Measurements from ENCODE around the gene BRAF.
A peak's percentile ranks its signal among the peaks of the same experiment; 100 is the strongest.

The BRAF gene

GRCh38 chr7:140676306-140676705 is 248.4 kb downstream of the BRAF start:
- Histone ChIP-seq H3K4me3 (ENCODE audit: low read depth, low read length, poor library complexity, severe bottlenecking) (peak overlapping the region; percentile 76), H3K27me3 (ENCODE audit: insufficient read depth, low read length) (no peaks in the 10 kb centered on the region), H3K79me2 (ENCODE audit: insufficient read depth, low read length) (no peaks in the 10 kb centered on the region), H3K4me1 (ENCODE audit: insufficient read depth, low read length, severe bottlenecking) (peaks cover 53% of the 10 kb centered on the region), H3K9ac (ENCODE audit: low read length) (peak overlapping the region; percentile 35), H4K20me1 (ENCODE audit: insufficient read depth, low read length) (no peaks in the 10 kb centered on the region), H2AFZ (ENCODE audit: low read length) (no peak overlapping the region), H3K36me3 (ENCODE audit: insufficient read depth, low read length) (peaks cover 35% of the 10 kb centered on the region), H3K9me2 (ENCODE audit: low read depth, low read length) (no peaks in the 10 kb centered on the region), H3K9me3 (ENCODE audit: low read length) (no peaks in the 10 kb centered on the region), H3K4me2 (ENCODE audit: low read length) (peak overlapping the region; percentile 90), H3K27ac (ENCODE audit: low read depth, low read length, poor library complexity, severe bottlenecking) (peak overlapping the region; percentile 93), H3F3A (ENCODE audit: insufficient read depth, low read length) (peaks cover 23% of the 10 kb centered on the region; the same call in 1 of the 2 replicates)
- no peak for TF ChIP-seq EZH2 (IDR thresholded peaks at IDR 0.05; ENCODE audit: borderline replicate concordance, low read length)
- no peak for TF ChIP-seq CTCF (IDR thresholded peaks at IDR 0.05; ENCODE audit: low read length)

GRCh38 chr7:140675726-140676125 is 249.0 kb downstream of the BRAF start:
- Histone ChIP-seq H3K9me3 (ENCODE audit: low read length) (no peaks in the 10 kb centered on the region), H3K79me2 (ENCODE audit: insufficient read depth, low read length) (no peaks in the 10 kb centered on the region), H3K9me2 (ENCODE audit: low read depth, low read length) (no peaks in the 10 kb centered on the region), H3F3A (ENCODE audit: insufficient read depth, low read length) (peaks cover 23% of the 10 kb centered on the region; the same call in 1 of the 2 replicates), H3K4me2 (ENCODE audit: low read length) (peak overlapping the region; percentile 90), H3K4me1 (ENCODE audit: insufficient read depth, low read length, severe bottlenecking) (peaks cover 55% of the 10 kb centered on the region), H3K27ac (ENCODE audit: low read depth, low read length, poor library complexity, severe bottlenecking) (peak overlapping the region; percentile 93), H3K27me3 (ENCODE audit: insufficient read depth, low read length) (no peaks in the 10 kb centered on the region), H4K20me1 (ENCODE audit: insufficient read depth, low read length) (no peaks in the 10 kb centered on the region), H3K4me3 (ENCODE audit: low read depth, low read length, poor library complexity, severe bottlenecking) (peak overlapping the region; percentile 76), H2AFZ (ENCODE audit: low read length) (no peak overlapping the region), H3K9ac (ENCODE audit: low read length) (peak overlapping the region; percentile 35), H3K36me3 (ENCODE audit: insufficient read depth, low read length) (peaks cover 31% of the 10 kb centered on the region)
- TF ChIP-seq CTCF (IDR thresholded peaks at IDR 0.05; ENCODE audit: low read length), result no peak
- no peak for TF ChIP-seq EZH2 (IDR thresholded peaks at IDR 0.05; ENCODE audit: borderline replicate concordance, low read length)

- Histone ChIP-seq H3K9me3 (ENCODE audit: low read length) (no peaks in the 10 kb centered on the region), H3K27ac (ENCODE audit: low read depth, low read length, poor library complexity, severe bottlenecking) (peak overlapping the region; percentile 93), H3K79me2 (ENCODE audit: insufficient read depth, low read length) (no peaks in the 10 kb centered on the region), H3K36me3 (ENCODE audit: insufficient read depth, low read length) (peaks cover 24% of the 10 kb centered on the region), H2AFZ (ENCODE audit: low read length) (no peak overlapping the region), H3K4me2 (ENCODE audit: low read length) (peak overlapping the region; percentile 90), H3K27me3 (ENCODE audit: insufficient read depth, low read length) (no peaks in the 10 kb centered on the region), H3K4me3 (ENCODE audit: low read depth, low read length, poor library complexity, severe bottlenecking) (peak overlapping the region; percentile 76), H3K9me2 (ENCODE audit: low read depth, low read length) (no peaks in the 10 kb centered on the region), H3F3A (ENCODE audit: insufficient read depth, low read length) (peaks cover 23% of the 10 kb centered on the region; the same call in 1 of the 2 replicates), H3K4me1 (ENCODE audit: insufficient read depth, low read length, severe bottlenecking) (peaks cover 56% of the 10 kb centered on the region), H4K20me1 (ENCODE audit: insufficient read depth, low read length) (no peaks in the 10 kb centered on the region), H3K9ac (ENCODE audit: low read length) (peak overlapping the region; percentile 89)
- TF ChIP-seq EZH2 (IDR thresholded peaks at IDR 0.05; ENCODE audit: borderline replicate concordance, low read length) (no peak), CTCF (IDR thresholded peaks at IDR 0.05; ENCODE audit: low read length) (peak; percentile 78)
Observed at GRCh38 chr7:140674899-140675701, 249.6 kb downstream of the BRAF start.

All from OCI-LY1 (cell line).